Measurements from ENCODE around the gene MKLN1.
A peak's percentile ranks its signal among the peaks of the same experiment; 100 is the strongest.
"Not testable (repeated sequence)": the region's sequence is repeated elsewhere in the genome, so short reads cannot be mapped to it uniquely, and the experiment has no call there.

MKLN1 gene

GRCh38 chr7:131321656-131322055 lies 6.0 kb upstream of the MKLN1 start:
- H3K4me3 ChIP-seq (ENCODE audit: low read length) = no peak overlapping the region
- no peaks in the 10 kb centered on the region for H3K9me3 ChIP-seq (ENCODE audit: insufficient read depth, low read depth, low read length)
- no peak overlapping the region for H3K27ac ChIP-seq (ENCODE audit: low read length)
- H3K9ac ChIP-seq (ENCODE audit: low read depth, low read length) = no peak overlapping the region
- peaks cover 3% of the 10 kb centered on the region; the same call in 1 of the 2 replicates for H3K4me1 ChIP-seq (ENCODE audit: insufficient read depth, low read length)
- no peaks in the 10 kb centered on the region for H3K36me3 ChIP-seq (ENCODE audit: insufficient read depth, low read depth, low read length)
- H3K27me3 ChIP-seq (ENCODE audit: insufficient read depth, low read length) = no peaks in the 10 kb centered on the region

- Histone ChIP-seq H3K36me3 (ENCODE audit: insufficient read depth, low read depth, low read length) (no peaks in the 10 kb centered on the region), H3K4me1 (ENCODE audit: insufficient read depth, low read length) (peaks cover 6% of the 10 kb centered on the region; the same call in 1 of the 2 replicates), H3K9ac (ENCODE audit: low read depth, low read length) (no peak overlapping the region), H3K4me3 (ENCODE audit: low read length) (no peak overlapping the region), H3K27ac (ENCODE audit: low read length) (no peak overlapping the region), H3K9me3 (ENCODE audit: insufficient read depth, low read depth, low read length) (no peaks in the 10 kb centered on the region), H3K27me3 (ENCODE audit: insufficient read depth, low read length) (no peaks in the 10 kb centered on the region)
Observed at GRCh38 chr7:131322061-131322460, 5.6 kb upstream of the MKLN1 start.

GRCh38 chr7:131322861-131323260 lies 4.8 kb upstream of the MKLN1 start:
- no peak overlapping the region for H3K9ac ChIP-seq (ENCODE audit: low read depth, low read length)
- H3K9me3 ChIP-seq (ENCODE audit: insufficient read depth, low read depth, low read length) = no peaks in the 10 kb centered on the region
- H3K4me1 ChIP-seq (ENCODE audit: insufficient read depth, low read length) = peaks cover 6% of the 10 kb centered on the region; the same call in 1 of the 2 replicates
- H3K27me3 ChIP-seq (ENCODE audit: insufficient read depth, low read length) = no peaks in the 10 kb centered on the region
- no peak overlapping the region for H3K27ac ChIP-seq (ENCODE audit: low read length)
- no peaks in the 10 kb centered on the region for H3K36me3 ChIP-seq (ENCODE audit: insufficient read depth, low read depth, low read length)
- no peak overlapping the region for H3K4me3 ChIP-seq (ENCODE audit: low read length)

- H3K4me1 ChIP-seq (ENCODE audit: insufficient read depth, low read length) = peaks cover 18% of the 10 kb centered on the region; the same call in 1 of the 2 replicates
- no peaks in the 10 kb centered on the region for H3K36me3 ChIP-seq (ENCODE audit: insufficient read depth, low read depth, low read length)
- no peak overlapping the region for H3K9ac ChIP-seq (ENCODE audit: low read depth, low read length)
- H3K27me3 ChIP-seq (ENCODE audit: insufficient read depth, low read length) = no peaks in the 10 kb centered on the region
- no peak overlapping the region for H3K4me3 ChIP-seq (ENCODE audit: low read length)
- H3K9me3 ChIP-seq (ENCODE audit: insufficient read depth, low read depth, low read length) = no peaks in the 10 kb centered on the region
- no peak overlapping the region for H3K27ac ChIP-seq (ENCODE audit: low read length)
Observed at GRCh38 chr7:131325179-131325840, 2.4 kb upstream of the MKLN1 start.

- peak overlapping the region; percentile 99 for H3K4me3 ChIP-seq (ENCODE audit: low read length)
- H3K4me1 ChIP-seq (ENCODE audit: insufficient read depth, low read length) = peaks cover 19% of the 10 kb centered on the region; the same call in 1 of the 2 replicates
- H3K36me3 ChIP-seq (ENCODE audit: insufficient read depth, low read depth, low read length) = no peaks in the 10 kb centered on the region
- no peak overlapping the region; the same call in 1 of the 2 replicates for H3K9ac ChIP-seq (ENCODE audit: low read depth, low read length)
- no peaks in the 10 kb centered on the region for H3K27me3 ChIP-seq (ENCODE audit: insufficient read depth, low read length)
- H3K27ac ChIP-seq (ENCODE audit: low read length) = no peak overlapping the region
- H3K9me3 ChIP-seq (ENCODE audit: insufficient read depth, low read depth, low read length) = no peaks in the 10 kb centered on the region
Observed at GRCh38 chr7:131326576-131326975, 1.1 kb upstream of the MKLN1 start.

- Histone ChIP-seq H3K4me3 (ENCODE audit: low read length) (peak overlapping the region; percentile 99), H3K27me3 (ENCODE audit: insufficient read depth, low read length) (no peaks in the 10 kb centered on the region), H3K9me3 (ENCODE audit: insufficient read depth, low read depth, low read length) (no peaks in the 10 kb centered on the region), H3K36me3 (ENCODE audit: insufficient read depth, low read depth, low read length) (no peaks in the 10 kb centered on the region), H3K4me1 (ENCODE audit: insufficient read depth, low read length) (peaks cover 19% of the 10 kb centered on the region; the same call in 1 of the 2 replicates), H3K27ac (ENCODE audit: low read length) (no peak overlapping the region), H3K9ac (ENCODE audit: low read depth, low read length) (peak overlapping the region; percentile 72; the same call in 1 of the 2 replicates)
Observed at GRCh38 chr7:131327049-131327625, 539 bp upstream of the MKLN1 start.

- peak overlapping the region; percentile 95 for H3K27ac ChIP-seq (ENCODE audit: low read length)
- no peaks in the 10 kb centered on the region for H3K27me3 ChIP-seq (ENCODE audit: insufficient read depth, low read length)
- H3K4me1 ChIP-seq (ENCODE audit: insufficient read depth, low read length) = peaks cover 16% of the 10 kb centered on the region; the same call in 1 of the 2 replicates
Observed at GRCh38 chr7:131328377-131329175, 900 bp downstream of the MKLN1 start.

GRCh38 chr7:131329176-131329570 lies 1.5 kb downstream of the MKLN1 start:
- H3K4me1 ChIP-seq (ENCODE audit: insufficient read depth, low read length) = peaks cover 16% of the 10 kb centered on the region; the same call in 1 of the 2 replicates
- peak overlapping the region; percentile 99 for H3K4me3 ChIP-seq (ENCODE audit: low read length)
- H3K9me3 ChIP-seq (ENCODE audit: insufficient read depth, low read depth, low read length) = no peaks in the 10 kb centered on the region
- H3K36me3 ChIP-seq (ENCODE audit: insufficient read depth, low read depth, low read length) = no peaks in the 10 kb centered on the region
- H3K27ac ChIP-seq (ENCODE audit: low read length) = no peak overlapping the region
- H3K27me3 ChIP-seq (ENCODE audit: insufficient read depth, low read length) = no peaks in the 10 kb centered on the region
- H3K9ac ChIP-seq (ENCODE audit: low read depth, low read length) = peak overlapping the region; percentile 97; the same call in 1 of the 2 replicates

More at GRCh38 chr7:131328377-131329175, 900 bp downstream of the MKLN1 start:
- Histone ChIP-seq H3K36me3 (ENCODE audit: insufficient read depth, low read depth, low read length) (no peaks in the 10 kb centered on the region), H3K9me3 (ENCODE audit: insufficient read depth, low read depth, low read length) (no peaks in the 10 kb centered on the region), H3K4me3 (ENCODE audit: low read length) (peak overlapping the region; percentile 99), H3K9ac (ENCODE audit: low read depth, low read length) (peak overlapping the region; percentile 97)

- no peaks in the 10 kb centered on the region for H3K27me3 ChIP-seq (ENCODE audit: insufficient read depth, low read length)
- H3K4me3 ChIP-seq (ENCODE audit: low read length) = peak overlapping the region; percentile 99; the same call in 1 of the 2 replicates
- no peak overlapping the region for H3K9ac ChIP-seq (ENCODE audit: low read depth, low read length)
- H3K36me3 ChIP-seq (ENCODE audit: insufficient read depth, low read depth, low read length) = no peaks in the 10 kb centered on the region
- H3K27ac ChIP-seq (ENCODE audit: low read length) = no peak overlapping the region
- peaks cover 16% of the 10 kb centered on the region; the same call in 1 of the 2 replicates for H3K4me1 ChIP-seq (ENCODE audit: insufficient read depth, low read length)
- H3K9me3 ChIP-seq (ENCODE audit: insufficient read depth, low read depth, low read length) = no peaks in the 10 kb centered on the region
Observed at GRCh38 chr7:131330299-131330698, 2.6 kb downstream of the MKLN1 start.

- no peak overlapping the region for H3K27ac ChIP-seq (ENCODE audit: low read length)
- no peak overlapping the region for H3K4me3 ChIP-seq (ENCODE audit: low read length)
- H3K36me3 ChIP-seq (ENCODE audit: insufficient read depth, low read depth, low read length) = no peaks in the 10 kb centered on the region
- no peaks in the 10 kb centered on the region for H3K27me3 ChIP-seq (ENCODE audit: insufficient read depth, low read length)
- H3K9me3 ChIP-seq (ENCODE audit: insufficient read depth, low read depth, low read length) = peaks cover 14% of the 10 kb centered on the region; the same call in 1 of the 2 replicates
- H3K4me1 ChIP-seq (ENCODE audit: insufficient read depth, low read length) = peaks cover 14% of the 10 kb centered on the region; the same call in 1 of the 2 replicates
- H3K9ac ChIP-seq (ENCODE audit: low read depth, low read length) = no peak overlapping the region
Observed at GRCh38 chr7:131331806-131332205, 4.1 kb downstream of the MKLN1 start.

- Histone ChIP-seq H3K4me1 (ENCODE audit: insufficient read depth, low read length) (peaks cover 13% of the 10 kb centered on the region; the same call in 1 of the 2 replicates), H3K9me3 (ENCODE audit: insufficient read depth, low read depth, low read length) (peaks cover 19% of the 10 kb centered on the region; the same call in 1 of the 2 replicates)
- not testable (repeated sequence) for H3K36me3 ChIP-seq (ENCODE audit: insufficient read depth, low read depth, low read length); H3K9ac ChIP-seq (ENCODE audit: low read depth, low read length); H3K27me3 ChIP-seq (ENCODE audit: insufficient read depth, low read length); H3K4me3 ChIP-seq (ENCODE audit: low read length); H3K27ac ChIP-seq (ENCODE audit: low read length)
Observed at GRCh38 chr7:131332729-131333128, 5.1 kb downstream of the MKLN1 start.

Data from iPS-20b (cell line).